ENCODE results near the gene DNAI7.

Gene DNAI7

GRCh38 chr12:25113651-25114050, 81.3 kb downstream of the DNAI7 start:
- WGBS, 2 donors (ENCODE audit: extremely low coverage in 2 of 2, insufficient read length in 2 of 2, insufficient replicate concordance in 1 of 2), result no CpG with 5 or more reads among the region's 3 CpGs
- Histone ChIP-seq H2BK12ac (ENCODE audit: low read length) (no peak overlapping the region), H3K18ac (ENCODE audit: low read length) (no peak overlapping the region), H2BK5ac (ENCODE audit: low read length) (no peak overlapping the region), H3K9me3 (replicated peaks in 1 of 2; ENCODE audit: control insufficient read depth in 2 of 2, insufficient read depth in 1 of 2, low read depth in 1 of 2, low read length in 2 of 2) (no peaks in the 10 kb centered on the region), H3K4me1 (ENCODE audit: control insufficient read depth in 2 of 2, insufficient read depth in 1 of 2, low read depth in 1 of 2, low read length in 2 of 2) (no peaks in the 10 kb centered on the region), H3K27me3 (ENCODE audit: control insufficient read depth in 3 of 3, insufficient read depth in 3 of 3, low read depth in 1 of 3, low read length in 3 of 3) (no peaks in the 10 kb centered on the region), H4K8ac (ENCODE audit: low read depth, low read length) (no peak overlapping the region), H2AFZ (ENCODE audit: low read length) (no peak overlapping the region), H3K27ac (replicated peaks; ENCODE audit: low read length) (no peak overlapping the region), H3K14ac (ENCODE audit: low read length) (no peak overlapping the region), H3K4ac (ENCODE audit: low read length) (no peak overlapping the region), H2AK5ac (ENCODE audit: low read depth, low read length) (no peak overlapping the region), H3K23ac (ENCODE audit: low read depth, low read length, poor library complexity) (no peak overlapping the region), H3K4me2 (ENCODE audit: insufficient read depth, low read length, poor library complexity, severe bottlenecking) (no peak overlapping the region), H3K36me3 (replicated peaks in 1 of 2; ENCODE audit: control insufficient read depth in 2 of 2, insufficient read depth in 2 of 2, low read length in 2 of 2) (no peaks in the 10 kb centered on the region), H4K91ac (ENCODE audit: low read depth, low read length, poor library complexity) (no peak overlapping the region), H2BK15ac (ENCODE audit: low read length) (no peak overlapping the region), H2BK120ac (ENCODE audit: low read depth, low read length) (no peak overlapping the region), H3K79me1 (ENCODE audit: low read depth, low read length) (no peaks in the 10 kb centered on the region), H3K4me3 (ENCODE audit: low read length in 2 of 2) (no peak overlapping the region), H3K9ac (ENCODE audit: low read depth, low read length, poor library complexity) (no peak overlapping the region)
- no peak for DNase-seq (ENCODE audit: low spot score)

- Histone ChIP-seq H3K27ac (replicated peaks; ENCODE audit: low read length) (no peak overlapping the region), H4K91ac (ENCODE audit: low read depth, low read length, poor library complexity) (no peak overlapping the region), H2BK120ac (ENCODE audit: low read depth, low read length) (no peak overlapping the region), H3K79me1 (ENCODE audit: low read depth, low read length) (no peaks in the 10 kb centered on the region), H3K4me3 (ENCODE audit: low read length in 2 of 2) (no peak overlapping the region), H3K27me3 (ENCODE audit: control insufficient read depth in 3 of 3, insufficient read depth in 3 of 3, low read depth in 1 of 3, low read length in 3 of 3) (no peaks in the 10 kb centered on the region), H2BK15ac (ENCODE audit: low read length) (no peak overlapping the region), H3K23ac (ENCODE audit: low read depth, low read length, poor library complexity) (no peak overlapping the region), H3K4ac (ENCODE audit: low read length) (no peak overlapping the region), H3K4me1 (ENCODE audit: control insufficient read depth in 2 of 2, insufficient read depth in 1 of 2, low read depth in 1 of 2, low read length in 2 of 2) (peaks cover 0 to 2% of the 10 kb centered on the region in 2 donors), H3K18ac (ENCODE audit: low read length) (no peak overlapping the region), H2AK5ac (ENCODE audit: low read depth, low read length) (no peak overlapping the region), H2BK5ac (ENCODE audit: low read length) (no peak overlapping the region), H2AFZ (ENCODE audit: low read length) (no peak overlapping the region), H3K4me2 (ENCODE audit: insufficient read depth, low read length, poor library complexity, severe bottlenecking) (no peak overlapping the region), H3K9ac (ENCODE audit: low read depth, low read length, poor library complexity) (no peak overlapping the region), H2BK12ac (ENCODE audit: low read length) (no peak overlapping the region), H4K8ac (ENCODE audit: low read depth, low read length) (no peak overlapping the region), H3K14ac (ENCODE audit: low read length) (no peak overlapping the region), H3K9me3 (replicated peaks in 1 of 2; ENCODE audit: control insufficient read depth in 2 of 2, insufficient read depth in 1 of 2, low read depth in 1 of 2, low read length in 2 of 2) (no peaks in the 10 kb centered on the region), H3K36me3 (replicated peaks in 1 of 2; ENCODE audit: control insufficient read depth in 2 of 2, insufficient read depth in 2 of 2, low read length in 2 of 2) (no peaks in the 10 kb centered on the region)
- WGBS, 2 donors (ENCODE audit: extremely low coverage in 2 of 2, insufficient read length in 2 of 2, insufficient replicate concordance in 1 of 2), result no CpG with 5 or more reads among the region's 6 CpGs
- no peak for DNase-seq (ENCODE audit: low spot score)
Measured at GRCh38 chr12:25110260-25110659, 84.7 kb downstream of the DNAI7 start.

GRCh38 chr12:25107920-25108319, 87.0 kb downstream of the DNAI7 start:
- no peak overlapping the region for H3K14ac ChIP-seq (ENCODE audit: low read length)
- no peak overlapping the region for H3K4me3 ChIP-seq (ENCODE audit: low read length in 2 of 2)
- no peak overlapping the region for H2AK5ac ChIP-seq (ENCODE audit: low read depth, low read length)
- no peaks in the 10 kb centered on the region for H3K36me3 ChIP-seq (replicated peaks in 1 of 2; ENCODE audit: control insufficient read depth in 2 of 2, insufficient read depth in 2 of 2, low read length in 2 of 2)
- H3K9me3 ChIP-seq (replicated peaks in 1 of 2; ENCODE audit: control insufficient read depth in 2 of 2, insufficient read depth in 1 of 2, low read depth in 1 of 2, low read length in 2 of 2), result no peaks in the 10 kb centered on the region
- H4K91ac ChIP-seq (ENCODE audit: low read depth, low read length, poor library complexity), result no peak overlapping the region
- no peaks in the 10 kb centered on the region for H3K27me3 ChIP-seq (ENCODE audit: control insufficient read depth in 3 of 3, insufficient read depth in 3 of 3, low read depth in 1 of 3, low read length in 3 of 3)
- H3K4ac ChIP-seq (ENCODE audit: low read length), result no peak overlapping the region
- H3K23ac ChIP-seq (ENCODE audit: low read depth, low read length, poor library complexity), result no peak overlapping the region
- no peak overlapping the region for H2BK5ac ChIP-seq (ENCODE audit: low read length)
- DNase-seq (ENCODE audit: low spot score), result no peak
- no peak overlapping the region for H3K4me2 ChIP-seq (ENCODE audit: insufficient read depth, low read length, poor library complexity, severe bottlenecking)
- no peak overlapping the region for H3K9ac ChIP-seq (ENCODE audit: low read depth, low read length, poor library complexity)
- no peaks in the 10 kb centered on the region for H3K79me1 ChIP-seq (ENCODE audit: low read depth, low read length)
- peaks cover 0 to 2% of the 10 kb centered on the region in 2 donors for H3K4me1 ChIP-seq (ENCODE audit: control insufficient read depth in 2 of 2, insufficient read depth in 1 of 2, low read depth in 1 of 2, low read length in 2 of 2)
- no peak overlapping the region for H4K8ac ChIP-seq (ENCODE audit: low read depth, low read length)
- no peak overlapping the region for H2AFZ ChIP-seq (ENCODE audit: low read length)
- H2BK120ac ChIP-seq (ENCODE audit: low read depth, low read length), result no peak overlapping the region
- no peak overlapping the region for H2BK12ac ChIP-seq (ENCODE audit: low read length)
- no peak overlapping the region for H3K27ac ChIP-seq (replicated peaks; ENCODE audit: low read length)
- H3K18ac ChIP-seq (ENCODE audit: low read length), result no peak overlapping the region
- no CpG with 5 or more reads among the region's 4 CpGs for WGBS, 2 donors (ENCODE audit: extremely low coverage in 2 of 2, insufficient read length in 2 of 2, insufficient replicate concordance in 1 of 2)
- H2BK15ac ChIP-seq (ENCODE audit: low read length), result no peak overlapping the region

- no peak for DNase-seq (ENCODE audit: low spot score)
- Histone ChIP-seq H3K79me1 (ENCODE audit: low read depth, low read length) (no peaks in the 10 kb centered on the region), H3K9me3 (replicated peaks in 1 of 2; ENCODE audit: control insufficient read depth in 2 of 2, insufficient read depth in 1 of 2, low read depth in 1 of 2, low read length in 2 of 2) (no peaks in the 10 kb centered on the region), H3K4ac (ENCODE audit: low read length) (no peak overlapping the region), H4K91ac (ENCODE audit: low read depth, low read length, poor library complexity) (no peak overlapping the region), H3K27ac (replicated peaks; ENCODE audit: low read length) (no peak overlapping the region), H3K23ac (ENCODE audit: low read depth, low read length, poor library complexity) (no peak overlapping the region), H3K14ac (ENCODE audit: low read length) (no peak overlapping the region), H2AK5ac (ENCODE audit: low read depth, low read length) (no peak overlapping the region), H2BK120ac (ENCODE audit: low read depth, low read length) (no peak overlapping the region), H3K4me3 (ENCODE audit: low read length in 2 of 2) (no peak overlapping the region), H3K9ac (ENCODE audit: low read depth, low read length, poor library complexity) (no peak overlapping the region), H2AFZ (ENCODE audit: low read length) (no peak overlapping the region), H3K4me1 (ENCODE audit: control insufficient read depth in 2 of 2, insufficient read depth in 1 of 2, low read depth in 1 of 2, low read length in 2 of 2) (peaks cover 0 to 2% of the 10 kb centered on the region in 2 donors), H3K27me3 (ENCODE audit: control insufficient read depth in 3 of 3, insufficient read depth in 3 of 3, low read depth in 1 of 3, low read length in 3 of 3) (no peaks in the 10 kb centered on the region), H3K4me2 (ENCODE audit: insufficient read depth, low read length, poor library complexity, severe bottlenecking) (no peak overlapping the region), H2BK12ac (ENCODE audit: low read length) (no peak overlapping the region), H3K18ac (ENCODE audit: low read length) (no peak overlapping the region), H3K36me3 (replicated peaks in 1 of 2; ENCODE audit: control insufficient read depth in 2 of 2, insufficient read depth in 2 of 2, low read length in 2 of 2) (no peaks in the 10 kb centered on the region), H2BK5ac (ENCODE audit: low read length) (no peak overlapping the region), H4K8ac (ENCODE audit: low read depth, low read length) (no peak overlapping the region), H2BK15ac (ENCODE audit: low read length) (no peak overlapping the region)
Measured at GRCh38 chr12:25106818-25107217, 88.1 kb downstream of the DNAI7 start.

Measured in neuronal stem cell (in vitro differentiated cells).